Neural crest cell (in vitro differentiated cells): ENCODE data around the gene PRKCB. TPM values are rescaled to one million over a fixed set of nuclear protein-coding genes. Genes with fewer than 3 reads are reported as not detected.
A peak's percentile ranks its signal among the peaks of the same experiment; 100 is the strongest.

Experiments used
- DNase-seq: peaks from one replicate; pipeline ENCODE4 v3.0.0; 2021; ENCODE audit warnings: low read depth, mixed read lengths, low spot score
- H3K27ac Mint-ChIP-seq: one replicate; pipeline ENCODE4 v1.8.0; 2021; ENCODE audit warnings: mild to moderate bottlenecking, mixed read lengths; ENCODE audit not compliant: unreplicated experiment
- H3K27me3 Mint-ChIP-seq: 2 replicates; pipeline ENCODE4 v1.8.0; 2021; ENCODE audit warnings: low read depth, mild to moderate bottlenecking, mixed read lengths
- H3K36me3 Mint-ChIP-seq: 2 replicates; pipeline ENCODE4 v1.8.0; 2021; ENCODE audit warnings: low read depth, mild to moderate bottlenecking, mixed read lengths
- H3K4me1 Mint-ChIP-seq: 2 replicates; pipeline ENCODE4 v1.8.0; 2021; ENCODE audit warnings: mixed read lengths
- H3K4me3 Mint-ChIP-seq: one replicate; pipeline ENCODE4 v1.8.0; 2021; ENCODE audit warnings: mild to moderate bottlenecking, mixed read lengths
- H3K9me3 Mint-ChIP-seq: 2 replicates; pipeline ENCODE4 v1.8.0; 2021; ENCODE audit warnings: mixed read lengths
- CTCF ChIP-seq: fragments of 200-600 bp; sonication (generic); conservative IDR thresholded peaks from 2 replicates; pipeline ENCODE4 v1.5.0; 2021; ENCODE audit warnings: antibody characterized with exemption, mild to moderate bottlenecking
- total RNA-seq: library from RNA; stranded (reverse); gene quantifications from 2 replicates; pipeline ENCODE4 v1.2.1, GENCODE V29; 2021

PRKCB gene
- total RNA-seq, 1 donor from 2014 or later, result 0.77 TPM

DNA sequence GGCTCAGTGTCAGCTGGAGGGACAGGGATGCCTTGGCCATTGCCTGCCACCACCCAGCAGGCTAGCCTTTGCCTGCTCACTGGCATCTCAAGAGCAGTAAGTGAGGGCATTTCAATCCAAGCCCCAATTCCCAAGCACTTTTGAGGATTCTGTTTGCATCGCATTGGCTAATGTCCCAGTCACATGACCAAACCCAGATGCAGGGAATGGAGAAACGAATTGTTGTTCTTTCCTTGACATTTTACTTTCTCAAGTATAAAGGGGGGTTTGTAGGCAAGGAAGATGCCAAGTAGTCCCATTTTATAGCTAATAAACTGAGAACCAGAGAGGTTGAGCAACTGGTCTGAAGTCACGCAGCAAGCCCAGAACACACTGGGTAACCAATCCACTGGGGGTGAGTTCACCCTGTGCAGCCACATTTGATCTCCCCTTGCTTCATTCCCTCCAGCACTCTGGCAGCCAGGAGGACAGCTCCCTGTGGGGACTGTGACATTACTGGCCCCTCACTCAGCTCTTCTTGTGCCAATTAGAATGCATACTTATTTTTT lies 226.6 kb downstream of the PRKCB start:
- no peak for TF ChIP-seq CTCF

GRCh38 chr16:24069036-24069590 lies 233.3 kb downstream of the PRKCB start:
- DNase-seq, result no peak
- Mint-ChIP-seq H3K4me3 (no peak overlapping the region), H3K27me3 (peaks cover 5% of the 10 kb centered on the region), H3K36me3 (no peaks in the 10 kb centered on the region), H3K4me1 (no peaks in the 10 kb centered on the region), H3K9me3 (no peaks in the 10 kb centered on the region), H3K27ac (no peak overlapping the region)
- no peak for TF ChIP-seq CTCF

More for the DNA sequence above, 226.6 kb downstream of the PRKCB start:
- no peaks in the 10 kb centered on the region for H3K36me3 Mint-ChIP-seq
- no peaks in the 10 kb centered on the region for H3K9me3 Mint-ChIP-seq
- peaks cover 24% of the 10 kb centered on the region for H3K27me3 Mint-ChIP-seq
- H3K27ac Mint-ChIP-seq, result no peak overlapping the region
- no peak for DNase-seq
- H3K4me1 Mint-ChIP-seq, result no peaks in the 10 kb centered on the region
- H3K4me3 Mint-ChIP-seq, result no peak overlapping the region

DNA sequence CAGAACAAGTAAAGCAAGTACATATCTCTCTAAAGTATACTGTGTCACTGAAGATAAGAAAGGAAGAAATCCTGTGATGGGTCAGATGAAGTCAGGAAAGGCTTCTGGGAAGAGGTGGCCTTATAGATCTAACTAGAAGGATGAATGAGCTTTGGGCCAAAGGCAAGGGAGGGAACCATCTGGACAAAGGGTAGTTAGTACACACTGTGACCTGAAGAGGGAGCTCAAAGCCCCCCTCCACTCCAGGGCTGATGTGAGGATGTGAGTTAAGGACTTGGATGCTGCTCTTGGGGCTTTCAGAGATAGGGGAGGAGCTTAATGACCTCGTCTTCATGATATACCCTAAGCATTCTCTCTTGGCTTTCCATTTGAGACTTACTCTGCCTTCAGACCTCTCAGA lies 235.1 kb downstream of the PRKCB start:
- DNase-seq, result peak; percentile 15
- H3K4me1 Mint-ChIP-seq, result no peaks in the 10 kb centered on the region
- H3K9me3 Mint-ChIP-seq, result no peaks in the 10 kb centered on the region

DNA sequence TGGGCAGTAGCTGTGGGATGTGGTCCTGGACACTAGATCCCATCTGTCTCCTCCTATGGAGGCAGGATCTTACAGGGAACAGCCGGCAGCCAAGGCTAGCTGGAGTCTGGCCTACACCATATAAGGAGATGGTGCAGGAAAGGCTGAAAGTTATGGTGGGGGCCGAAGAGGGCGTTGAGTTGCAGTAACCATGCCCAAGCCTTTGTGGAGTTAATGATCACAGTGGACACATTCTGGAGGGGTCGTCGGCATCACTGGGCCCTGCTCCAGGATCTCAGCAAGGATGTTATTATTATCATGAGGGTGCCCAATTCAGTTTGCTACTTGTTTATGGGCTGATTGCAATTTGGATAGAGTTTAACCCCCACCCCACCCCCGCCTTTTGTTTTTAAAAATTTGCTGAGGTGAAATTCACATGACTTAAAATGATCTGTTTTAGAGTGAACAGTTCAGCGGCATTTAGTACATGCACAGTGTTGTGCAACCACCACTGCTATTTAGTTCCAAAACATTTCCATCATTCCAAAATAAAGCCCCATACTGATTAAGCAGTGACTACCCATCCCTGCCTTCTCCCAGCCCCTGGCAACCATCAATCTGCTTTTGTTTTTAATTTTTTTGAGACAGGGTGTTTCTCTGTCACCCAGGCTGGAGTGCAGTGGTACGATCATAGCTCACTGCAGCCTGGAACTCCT lies 236.0 kb downstream of the PRKCB start:
- H3K9me3 Mint-ChIP-seq, result no peaks in the 10 kb centered on the region
- TF ChIP-seq CTCF, result no peak
- no peaks in the 10 kb centered on the region for H3K27me3 Mint-ChIP-seq
- DNase-seq, result no peak
- H3K4me1 Mint-ChIP-seq, result no peaks in the 10 kb centered on the region
- H3K4me3 Mint-ChIP-seq, result no peak overlapping the region
- H3K36me3 Mint-ChIP-seq, result no peaks in the 10 kb centered on the region
- no peak overlapping the region for H3K27ac Mint-ChIP-seq

More for the DNA sequence above, 235.1 kb downstream of the PRKCB start:
- no peak overlapping the region for H3K4me3 Mint-ChIP-seq
- no peak overlapping the region for H3K27ac Mint-ChIP-seq
- H3K36me3 Mint-ChIP-seq, result no peaks in the 10 kb centered on the region
- peaks cover 3% of the 10 kb centered on the region for H3K27me3 Mint-ChIP-seq
- TF ChIP-seq CTCF, result peak; percentile 68

- H3K27me3 Mint-ChIP-seq, result no peaks in the 10 kb centered on the region
- no peak for TF ChIP-seq CTCF
- H3K9me3 Mint-ChIP-seq, result no peaks in the 10 kb centered on the region
- no peaks in the 10 kb centered on the region for H3K4me1 Mint-ChIP-seq
- no peak for DNase-seq
- H3K36me3 Mint-ChIP-seq, result no peaks in the 10 kb centered on the region
- H3K4me3 Mint-ChIP-seq, result no peak overlapping the region
- H3K27ac Mint-ChIP-seq, result no peak overlapping the region
Measured at GRCh38 chr16:24073321-24073720, 237.5 kb downstream of the PRKCB start.
